ENCODE measurements around the gene HPGD. TPM values are rescaled to one million over a fixed set of nuclear protein-coding genes. Genes with fewer than 3 reads are reported as not detected.

The HPGD gene
- total RNA-seq, 2 donors from 2014 or later, result 0.33 to 9.1 TPM

DNA sequence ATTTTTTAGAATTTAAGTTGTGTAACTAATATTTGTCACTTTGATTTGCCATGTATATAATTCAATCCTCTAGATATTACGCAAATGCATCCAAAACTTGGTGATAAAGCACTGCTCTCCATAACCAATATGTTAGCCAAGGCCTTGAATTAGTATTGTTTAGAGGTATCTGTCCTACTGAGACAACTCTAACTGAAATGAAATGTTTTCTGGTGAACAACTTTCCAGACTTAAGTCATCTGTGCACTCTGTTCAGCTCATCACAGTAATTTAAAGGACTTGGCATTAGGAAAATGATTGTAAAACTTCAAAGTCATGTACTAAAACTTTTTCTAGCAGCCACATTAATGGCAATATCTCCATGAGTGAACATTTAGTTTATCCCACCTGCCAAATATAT, 73.1 kb downstream of the HPGD start:
- Histone ChIP-seq H3K27ac (no peak overlapping the region), H3K9me3 (no peaks in the 10 kb centered on the region), H3K4me1 (peaks cover 19% of the 10 kb centered on the region), H3K27me3 (no peaks in the 10 kb centered on the region), H3K36me3 (replicated peaks in 1 of 2; ENCODE audit: insufficient read depth in 1 of 2, low read depth in 2 of 2) (no peaks in the 10 kb centered on the region), H3K4me3 (no peak overlapping the region)
- 94 to 100% methylated on average over 1 of the region's 1 CpG for WGBS, 2 donors
- no peak for ATAC-seq
- intact Hi-C loops (cut with DNase I), result no loop called here
- DNase-seq, result no peak
- TF ChIP-seq CTCF (IDR thresholded peaks at IDR 0.05) (no peak), POLR2A (IDR thresholded peaks at IDR 0.05) (no peak)

GRCh38 chr4:174444390-174444789, 77.9 kb downstream of the HPGD start:
- TF ChIP-seq CTCF (IDR thresholded peaks at IDR 0.05) (no peak), POLR2A (IDR thresholded peaks at IDR 0.05) (no peak)
- no peaks in the 10 kb centered on the region for H3K36me3 ChIP-seq (replicated peaks in 1 of 2; ENCODE audit: insufficient read depth in 1 of 2, low read depth in 2 of 2)
- intact Hi-C loops (cut with DNase I), result no loop called here
- no peak for DNase-seq
- H3K27me3 ChIP-seq, result no peaks in the 10 kb centered on the region
- 31 to 58% methylated on average over 1 of the region's 1 CpG for WGBS, 2 donors
- no peak overlapping the region for H3K4me3 ChIP-seq
- no peak for ATAC-seq
- H3K4me1 ChIP-seq, result no peaks in the 10 kb centered on the region
- no peaks in the 10 kb centered on the region for H3K9me3 ChIP-seq
- no peak overlapping the region for H3K27ac ChIP-seq

Other genes starting within 250 kb of the HPGD start
- 10 to 100 TPM in 1 of 2 donors, 1 to 10 TPM in 1; 3.6 to 12.5 TPM for gene FBXO8, start 238.8 kb downstream of the HPGD start, total RNA-seq
- gene CEP44, start 238.6 kb downstream of the HPGD start, total RNA-seq, result 10 to 100 TPM; 13.2 to 27.5 TPM

Data from body of pancreas (tissue), 4 donors.